ENCODE measurements around the gene MTG2. TPM values are rescaled to one million over a fixed set of nuclear protein-coding genes. Genes with fewer than 3 reads are reported as not detected.

The MTG2 gene
- polyA plus RNA-seq, 2 donors = 19.4 to 25.4 TPM

GRCh38 chr20:62177307-62177706, 5.5 kb upstream of the MTG2 start:
- 86 to 92% methylated on average over 9 of the region's 9 CpGs for WGBS, 2 donors
- no peaks in the 10 kb centered on the region for H3K27me3 ChIP-seq (ENCODE audit: control insufficient read depth in 1 of 2, insufficient read depth in 2 of 2, low read length in 2 of 2)
- H3K4me3 ChIP-seq (ENCODE audit: low read depth in 1 of 2, low read length in 2 of 2) = no peak overlapping the region
- no peaks in the 10 kb centered on the region for H3K4me1 ChIP-seq (ENCODE audit: control insufficient read depth in 2 of 2, insufficient read depth in 2 of 2, low read length in 1 of 2)
- H3K36me3 ChIP-seq (ENCODE audit: control insufficient read depth in 2 of 2, insufficient read depth in 2 of 2, low read length in 1 of 2) = peaks cover 0 to 20% of the 10 kb centered on the region in 2 donors
- H3K9me3 ChIP-seq (ENCODE audit: control insufficient read depth in 2 of 2, insufficient read depth in 1 of 2, low read depth in 1 of 2, low read length in 1 of 2) = no peaks in the 10 kb centered on the region
- no peak overlapping the region for H3K27ac ChIP-seq (ENCODE audit: low read depth in 2 of 2, low read length in 1 of 2)

- H3K27ac ChIP-seq (ENCODE audit: low read depth in 2 of 2, low read length in 1 of 2) = no peak overlapping the region
- H3K9me3 ChIP-seq (ENCODE audit: control insufficient read depth in 2 of 2, insufficient read depth in 1 of 2, low read depth in 1 of 2, low read length in 1 of 2) = no peaks in the 10 kb centered on the region
- 93% methylated on average over 19 of the region's 19 CpGs for WGBS, 2 donors
- peaks cover 0 to 20% of the 10 kb centered on the region in 2 donors for H3K36me3 ChIP-seq (ENCODE audit: control insufficient read depth in 2 of 2, insufficient read depth in 2 of 2, low read length in 1 of 2)
- no peak overlapping the region for H3K4me3 ChIP-seq (ENCODE audit: low read depth in 1 of 2, low read length in 2 of 2)
- H3K27me3 ChIP-seq (ENCODE audit: control insufficient read depth in 1 of 2, insufficient read depth in 2 of 2, low read length in 2 of 2) = no peaks in the 10 kb centered on the region
- no peaks in the 10 kb centered on the region for H3K4me1 ChIP-seq (ENCODE audit: control insufficient read depth in 2 of 2, insufficient read depth in 2 of 2, low read length in 1 of 2)
Observed at GRCh38 chr20:62178316-62179161, 4.3 kb upstream of the MTG2 start.

GRCh38 chr20:62179162-62179504, 3.7 kb upstream of the MTG2 start:
- H3K4me3 ChIP-seq (ENCODE audit: low read depth in 1 of 2, low read length in 2 of 2) = no peak overlapping the region
- H3K27ac ChIP-seq (ENCODE audit: low read depth in 2 of 2, low read length in 1 of 2) = no peak overlapping the region
- H3K4me1 ChIP-seq (ENCODE audit: control insufficient read depth in 2 of 2, insufficient read depth in 2 of 2, low read length in 1 of 2) = peaks cover 0 to 4% of the 10 kb centered on the region in 2 donors
- 96% methylated on average over 14 of the region's 14 CpGs for WGBS, 2 donors
- no peaks in the 10 kb centered on the region for H3K9me3 ChIP-seq (ENCODE audit: control insufficient read depth in 2 of 2, insufficient read depth in 1 of 2, low read depth in 1 of 2, low read length in 1 of 2)
- peaks cover 0 to 18% of the 10 kb centered on the region in 2 donors for H3K36me3 ChIP-seq (ENCODE audit: control insufficient read depth in 2 of 2, insufficient read depth in 2 of 2, low read length in 1 of 2)
- H3K27me3 ChIP-seq (ENCODE audit: control insufficient read depth in 1 of 2, insufficient read depth in 2 of 2, low read length in 2 of 2) = no peaks in the 10 kb centered on the region

- Histone ChIP-seq H3K27me3 (ENCODE audit: control insufficient read depth in 1 of 2, insufficient read depth in 2 of 2, low read length in 2 of 2) (no peaks in the 10 kb centered on the region), H3K27ac (ENCODE audit: low read depth in 2 of 2, low read length in 1 of 2) (no peak overlapping the region), H3K4me3 (ENCODE audit: low read depth in 1 of 2, low read length in 2 of 2) (no peak overlapping the region), H3K4me1 (ENCODE audit: control insufficient read depth in 2 of 2, insufficient read depth in 2 of 2, low read length in 1 of 2) (peaks cover 0 to 4% of the 10 kb centered on the region in 2 donors), H3K9me3 (ENCODE audit: control insufficient read depth in 2 of 2, insufficient read depth in 1 of 2, low read depth in 1 of 2, low read length in 1 of 2) (no peaks in the 10 kb centered on the region), H3K36me3 (ENCODE audit: control insufficient read depth in 2 of 2, insufficient read depth in 2 of 2, low read length in 1 of 2) (peaks cover 0 to 6% of the 10 kb centered on the region in 2 donors)
- 88 to 90% methylated on average over 2 of the region's 2 CpGs for WGBS, 2 donors
Observed at GRCh38 chr20:62181808-62182207, 1.0 kb upstream of the MTG2 start.

GRCh38 chr20:62183426-62184142, 756 bp downstream of the MTG2 start:
- H3K36me3 ChIP-seq (ENCODE audit: control insufficient read depth in 2 of 2, insufficient read depth in 2 of 2, low read length in 1 of 2) = peaks cover 0 to 6% of the 10 kb centered on the region in 2 donors

GRCh38 chr20:62186096-62186426, 3.2 kb downstream of the MTG2 start:
- H3K4me1 ChIP-seq (ENCODE audit: control insufficient read depth in 2 of 2, insufficient read depth in 2 of 2, low read length in 1 of 2) = peaks cover 0 to 4% of the 10 kb centered on the region in 2 donors
- no peak overlapping the region for H3K27ac ChIP-seq (ENCODE audit: low read depth in 2 of 2, low read length in 1 of 2)
- WGBS, 2 donors = 78% methylated on average over 3 of the region's 3 CpGs
- H3K36me3 ChIP-seq (ENCODE audit: control insufficient read depth in 2 of 2, insufficient read depth in 2 of 2, low read length in 1 of 2) = peaks cover 0 to 4% of the 10 kb centered on the region in 2 donors
- no peaks in the 10 kb centered on the region for H3K27me3 ChIP-seq (ENCODE audit: control insufficient read depth in 1 of 2, insufficient read depth in 2 of 2, low read length in 2 of 2)
- no peak overlapping the region for H3K4me3 ChIP-seq (ENCODE audit: low read depth in 1 of 2, low read length in 2 of 2)
- H3K9me3 ChIP-seq (ENCODE audit: control insufficient read depth in 2 of 2, insufficient read depth in 1 of 2, low read depth in 1 of 2, low read length in 1 of 2) = no peaks in the 10 kb centered on the region

More at GRCh38 chr20:62183426-62184142, 756 bp downstream of the MTG2 start:
- H3K4me1 ChIP-seq (ENCODE audit: control insufficient read depth in 2 of 2, insufficient read depth in 2 of 2, low read length in 1 of 2) = peaks cover 0 to 4% of the 10 kb centered on the region in 2 donors
- H3K9me3 ChIP-seq (ENCODE audit: control insufficient read depth in 2 of 2, insufficient read depth in 1 of 2, low read depth in 1 of 2, low read length in 1 of 2) = no peaks in the 10 kb centered on the region
- H3K4me3 ChIP-seq (ENCODE audit: low read depth in 1 of 2, low read length in 2 of 2) = peak overlapping the region; percentile 84 to 95
- peak overlapping the region; percentile 80 to 86 for H3K27ac ChIP-seq (ENCODE audit: low read depth in 2 of 2, low read length in 1 of 2)
- WGBS, 2 donors = 27 to 29% methylated on average over 25 of the region's 25 CpGs
- H3K27me3 ChIP-seq (ENCODE audit: control insufficient read depth in 1 of 2, insufficient read depth in 2 of 2, low read length in 2 of 2) = no peaks in the 10 kb centered on the region

GRCh38 chr20:62186887-62187866, 4.3 kb downstream of the MTG2 start:
- WGBS, 2 donors = 69 to 70% methylated on average over 13 of the region's 13 CpGs
- Histone ChIP-seq H3K27ac (ENCODE audit: low read depth in 2 of 2, low read length in 1 of 2) (no peak overlapping the region), H3K27me3 (ENCODE audit: control insufficient read depth in 1 of 2, insufficient read depth in 2 of 2, low read length in 2 of 2) (no peaks in the 10 kb centered on the region), H3K4me3 (ENCODE audit: low read depth in 1 of 2, low read length in 2 of 2) (no peak overlapping the region), H3K36me3 (ENCODE audit: control insufficient read depth in 2 of 2, insufficient read depth in 2 of 2, low read length in 1 of 2) (peaks cover 0 to 6% of the 10 kb centered on the region in 2 donors), H3K9me3 (ENCODE audit: control insufficient read depth in 2 of 2, insufficient read depth in 1 of 2, low read depth in 1 of 2, low read length in 1 of 2) (no peaks in the 10 kb centered on the region), H3K4me1 (ENCODE audit: control insufficient read depth in 2 of 2, insufficient read depth in 2 of 2, low read length in 1 of 2) (peaks cover 0 to 4% of the 10 kb centered on the region in 2 donors)

GRCh38 chr20:62190639-62191411, 8.0 kb downstream of the MTG2 start:
- H3K4me3 ChIP-seq (ENCODE audit: low read depth in 1 of 2, low read length in 2 of 2) = no peak overlapping the region
- peaks cover 4 to 12% of the 10 kb centered on the region in 2 donors for H3K36me3 ChIP-seq (ENCODE audit: control insufficient read depth in 2 of 2, insufficient read depth in 2 of 2, low read length in 1 of 2)
- no peaks in the 10 kb centered on the region for H3K4me1 ChIP-seq (ENCODE audit: control insufficient read depth in 2 of 2, insufficient read depth in 2 of 2, low read length in 1 of 2)
- WGBS, 2 donors = 87 to 88% methylated on average over 25 of the region's 25 CpGs
- H3K27ac ChIP-seq (ENCODE audit: low read depth in 2 of 2, low read length in 1 of 2) = no peak overlapping the region
- H3K9me3 ChIP-seq (ENCODE audit: control insufficient read depth in 2 of 2, insufficient read depth in 1 of 2, low read depth in 1 of 2, low read length in 1 of 2) = no peaks in the 10 kb centered on the region
- no peaks in the 10 kb centered on the region for H3K27me3 ChIP-seq (ENCODE audit: control insufficient read depth in 1 of 2, insufficient read depth in 2 of 2, low read length in 2 of 2)

Data from esophagus (tissue), 2 donors.